Neural cell (in vitro differentiated cells): ENCODE measurements around the gene GAMT. TPM values are rescaled to one million over a fixed set of nuclear protein-coding genes. Genes with fewer than 3 reads are reported as not detected.

Experiments
- H2AFZ ChIP-seq: fragments of 200-600, 300-800 bp; sonication (generic), shearing (Covaris generic); 2 replicates; pipeline ENCODE4 v1.6.0; 2014; ENCODE audit warnings: low read depth, mild to moderate bottlenecking, antibody characterized with exemption, low read length, moderate library complexity
- H3F3A ChIP-seq: fragments of 200-600 bp; shearing (Covaris generic); 2 replicates; pipeline ENCODE4 v1.6.1; 2016; ENCODE audit warnings: mild to moderate bottlenecking, moderate library complexity, mixed read lengths, antibody characterized with exemption, low read length; ENCODE audit not compliant: insufficient read depth, poor library complexity, severe bottlenecking
- H3K27ac ChIP-seq: fragments of 200-600, 300-800 bp; sonication (generic), shearing (Covaris generic); 2 replicates; pipeline ENCODE4 v1.5.1; 2014; ENCODE audit warnings: mild to moderate bottlenecking, low read length, moderate library complexity
- H3K27me3 ChIP-seq: fragments of 300-800, 200-600 bp; sonication (generic), shearing (Covaris generic); 2 replicates; pipeline ENCODE4 v1.6.0; 2014; ENCODE audit warnings: mild to moderate bottlenecking, low read depth, low read length, moderate library complexity; ENCODE audit not compliant: insufficient read depth
- H3K36me3 ChIP-seq: fragments of 300-800, 200-600 bp; sonication (generic), shearing (Covaris generic); 2 replicates; pipeline ENCODE4 v1.5.1; 2014; ENCODE audit warnings: mild to moderate bottlenecking, antibody characterized with exemption, low read length, moderate library complexity; ENCODE audit not compliant: insufficient read depth
- H3K4me2 ChIP-seq: fragments of 300-800, 200-600 bp; sonication (generic), shearing (Covaris generic); 2 replicates; pipeline ENCODE4 v1.6.0; 2014; ENCODE audit warnings: mild to moderate bottlenecking, low read length
- H3K4me3 ChIP-seq: fragments of 300-800, 200-600 bp; sonication (generic), shearing (Covaris generic); 2 replicates; pipeline ENCODE4 v1.5.1; 2014; ENCODE audit warnings: mild to moderate bottlenecking, low read length, moderate library complexity
- H3K79me2 ChIP-seq: fragments of 200-600 bp; shearing (Covaris generic); replicated peaks from 2 replicates; pipeline ENCODE4 v1.6.0; 2014; ENCODE audit warnings: mild to moderate bottlenecking, low read length, moderate library complexity; ENCODE audit not compliant: insufficient read depth
- H3K9ac ChIP-seq: fragments of 300-800, 200-600 bp; sonication (generic), shearing (Covaris generic); 2 replicates; pipeline ENCODE4 v1.6.1; 2016; ENCODE audit warnings: mild to moderate bottlenecking, low read length, mixed read lengths
- H3K9me2 ChIP-seq: fragments of 200-600 bp; shearing (Covaris generic); 2 replicates; pipeline ENCODE4 v1.6.1; 2016; ENCODE audit warnings: mild to moderate bottlenecking, low read length, mixed read lengths; ENCODE audit not compliant: insufficient read depth
- H3K9me3 ChIP-seq: fragments of 200-600, 300-800 bp; sonication (generic), shearing (Covaris generic); 2 replicates; pipeline ENCODE4 v1.6.1; 2016; ENCODE audit warnings: mild to moderate bottlenecking, mixed run types, low read length, moderate library complexity, mixed read lengths
- H4K20me1 ChIP-seq: fragments of 200-600 bp; shearing (Covaris generic); 2 replicates; pipeline ENCODE4 v1.6.1; 2016; ENCODE audit warnings: mild to moderate bottlenecking, mixed run types; ENCODE audit not compliant: insufficient read depth
- EP300 ChIP-seq: fragments of 450-650 bp; conservative IDR thresholded peaks from 2 replicates; pipeline ENCODE4 v1.6.1; 2014; ENCODE audit warnings: antibody characterized with exemption, mild to moderate bottlenecking, moderate library complexity; ENCODE audit not compliant: poor library complexity, severe bottlenecking
- EZH2 ChIP-seq: fragments of 200-600, 300-800 bp; shearing (Covaris generic), sonication (generic); IDR thresholded peaks from 2 replicates; pipeline ENCODE4 v1.6.1; 2014; ENCODE audit warnings: antibody characterized with exemption, low read length, borderline replicate concordance, mild to moderate bottlenecking; ENCODE audit not compliant: insufficient read depth, poor library complexity, severe bottlenecking
- MXI1 ChIP-seq: fragments of 450-650 bp; conservative IDR thresholded peaks from 2 replicates; pipeline ENCODE4 v1.6.1; 2014; ENCODE audit warnings: antibody characterized with exemption, mild to moderate bottlenecking; ENCODE audit not compliant: poor library complexity, severe bottlenecking
- POLR2AphosphoS5 ChIP-seq: IDR thresholded peaks from 2 replicates; pipeline ENCODE4 v1.6.1; 2012
- RAD21 ChIP-seq: fragments of 450-650 bp; conservative IDR thresholded peaks from 2 replicates; pipeline ENCODE4 v1.6.1; 2014; ENCODE audit warnings: antibody characterized with exemption, mild to moderate bottlenecking, moderate library complexity
- SMC3 ChIP-seq: fragments of 450-650 bp; conservative IDR thresholded peaks from 2 replicates; pipeline ENCODE4 v1.6.1; 2014; ENCODE audit warnings: antibody characterized with exemption, mild to moderate bottlenecking, moderate library complexity; ENCODE audit not compliant: poor library complexity
- TAF1 ChIP-seq: IDR thresholded peaks from 2 replicates; pipeline ENCODE4 v1.6.1; 2012; ENCODE audit warnings: low read depth
- polyA plus RNA-seq: library from polyadenylated mRNA; depleted of rRNA; stranded (reverse); fragments of >200 nt; gene quantifications from 2 replicates; pipeline ENCODE4 v1.2.3, GENCODE V29; 2014
- TF ChIP-seq, protein P1 (sequence below): fragments of 450-650 bp; IDR thresholded peaks from 2 replicates; pipeline ENCODE4 v1.5.1; 2014; ENCODE audit warnings: antibody characterized with exemption, mild to moderate bottlenecking, moderate library complexity; ENCODE audit not compliant: poor library complexity, severe bottlenecking
- TF ChIP-seq, protein P2 (sequence below): IDR thresholded peaks from 2 replicates; pipeline ENCODE4 v1.6.1; 2012; ENCODE audit warnings: borderline replicate concordance

Gene GAMT
- polyA plus RNA-seq, 1 donor from 2014 or later = 32.5 TPM

- no peaks in the 10 kb centered on the region for H3F3A ChIP-seq
- no peaks in the 10 kb centered on the region for H3K27me3 ChIP-seq
- no peak overlapping the region for H3K4me3 ChIP-seq
- H4K20me1 ChIP-seq = no peaks in the 10 kb centered on the region
- no peak overlapping the region for H2AFZ ChIP-seq
- no peaks in the 10 kb centered on the region for H3K9me2 ChIP-seq
- TF ChIP-seq, protein P1, sequence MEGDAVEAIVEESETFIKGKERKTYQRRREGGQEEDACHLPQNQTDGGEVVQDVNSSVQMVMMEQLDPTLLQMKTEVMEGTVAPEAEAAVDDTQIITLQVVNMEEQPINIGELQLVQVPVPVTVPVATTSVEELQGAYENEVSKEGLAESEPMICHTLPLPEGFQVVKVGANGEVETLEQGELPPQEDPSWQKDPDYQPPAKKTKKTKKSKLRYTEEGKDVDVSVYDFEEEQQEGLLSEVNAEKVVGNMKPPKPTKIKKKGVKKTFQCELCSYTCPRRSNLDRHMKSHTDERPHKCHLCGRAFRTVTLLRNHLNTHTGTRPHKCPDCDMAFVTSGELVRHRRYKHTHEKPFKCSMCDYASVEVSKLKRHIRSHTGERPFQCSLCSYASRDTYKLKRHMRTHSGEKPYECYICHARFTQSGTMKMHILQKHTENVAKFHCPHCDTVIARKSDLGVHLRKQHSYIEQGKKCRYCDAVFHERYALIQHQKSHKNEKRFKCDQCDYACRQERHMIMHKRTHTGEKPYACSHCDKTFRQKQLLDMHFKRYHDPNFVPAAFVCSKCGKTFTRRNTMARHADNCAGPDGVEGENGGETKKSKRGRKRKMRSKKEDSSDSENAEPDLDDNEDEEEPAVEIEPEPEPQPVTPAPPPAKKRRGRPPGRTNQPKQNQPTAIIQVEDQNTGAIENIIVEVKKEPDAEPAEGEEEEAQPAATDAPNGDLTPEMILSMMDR = no peak
- TF ChIP-seq EZH2 (no peak), EP300 (no peak), MXI1 (no peak), TAF1 (no peak), RAD21 (no peak), POLR2AphosphoS5 (no peak)
- TF ChIP-seq, protein P2, sequence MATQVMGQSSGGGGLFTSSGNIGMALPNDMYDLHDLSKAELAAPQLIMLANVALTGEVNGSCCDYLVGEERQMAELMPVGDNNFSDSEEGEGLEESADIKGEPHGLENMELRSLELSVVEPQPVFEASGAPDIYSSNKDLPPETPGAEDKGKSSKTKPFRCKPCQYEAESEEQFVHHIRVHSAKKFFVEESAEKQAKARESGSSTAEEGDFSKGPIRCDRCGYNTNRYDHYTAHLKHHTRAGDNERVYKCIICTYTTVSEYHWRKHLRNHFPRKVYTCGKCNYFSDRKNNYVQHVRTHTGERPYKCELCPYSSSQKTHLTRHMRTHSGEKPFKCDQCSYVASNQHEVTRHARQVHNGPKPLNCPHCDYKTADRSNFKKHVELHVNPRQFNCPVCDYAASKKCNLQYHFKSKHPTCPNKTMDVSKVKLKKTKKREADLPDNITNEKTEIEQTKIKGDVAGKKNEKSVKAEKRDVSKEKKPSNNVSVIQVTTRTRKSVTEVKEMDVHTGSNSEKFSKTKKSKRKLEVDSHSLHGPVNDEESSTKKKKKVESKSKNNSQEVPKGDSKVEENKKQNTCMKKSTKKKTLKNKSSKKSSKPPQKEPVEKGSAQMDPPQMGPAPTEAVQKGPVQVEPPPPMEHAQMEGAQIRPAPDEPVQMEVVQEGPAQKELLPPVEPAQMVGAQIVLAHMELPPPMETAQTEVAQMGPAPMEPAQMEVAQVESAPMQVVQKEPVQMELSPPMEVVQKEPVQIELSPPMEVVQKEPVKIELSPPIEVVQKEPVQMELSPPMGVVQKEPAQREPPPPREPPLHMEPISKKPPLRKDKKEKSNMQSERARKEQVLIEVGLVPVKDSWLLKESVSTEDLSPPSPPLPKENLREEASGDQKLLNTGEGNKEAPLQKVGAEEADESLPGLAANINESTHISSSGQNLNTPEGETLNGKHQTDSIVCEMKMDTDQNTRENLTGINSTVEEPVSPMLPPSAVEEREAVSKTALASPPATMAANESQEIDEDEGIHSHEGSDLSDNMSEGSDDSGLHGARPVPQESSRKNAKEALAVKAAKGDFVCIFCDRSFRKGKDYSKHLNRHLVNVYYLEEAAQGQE = no peak
- H3K36me3 ChIP-seq = no peaks in the 10 kb centered on the region
- H3K9me3 ChIP-seq = no peaks in the 10 kb centered on the region
- no peak overlapping the region for H3K9ac ChIP-seq
- H3K27ac ChIP-seq = no peak overlapping the region
- no peaks in the 10 kb centered on the region for H3K79me2 ChIP-seq
- H3K4me2 ChIP-seq = no peak overlapping the region
Measured at GRCh38 chr19:1373534-1374249, 27.6 kb downstream of the GAMT start.

DNA sequence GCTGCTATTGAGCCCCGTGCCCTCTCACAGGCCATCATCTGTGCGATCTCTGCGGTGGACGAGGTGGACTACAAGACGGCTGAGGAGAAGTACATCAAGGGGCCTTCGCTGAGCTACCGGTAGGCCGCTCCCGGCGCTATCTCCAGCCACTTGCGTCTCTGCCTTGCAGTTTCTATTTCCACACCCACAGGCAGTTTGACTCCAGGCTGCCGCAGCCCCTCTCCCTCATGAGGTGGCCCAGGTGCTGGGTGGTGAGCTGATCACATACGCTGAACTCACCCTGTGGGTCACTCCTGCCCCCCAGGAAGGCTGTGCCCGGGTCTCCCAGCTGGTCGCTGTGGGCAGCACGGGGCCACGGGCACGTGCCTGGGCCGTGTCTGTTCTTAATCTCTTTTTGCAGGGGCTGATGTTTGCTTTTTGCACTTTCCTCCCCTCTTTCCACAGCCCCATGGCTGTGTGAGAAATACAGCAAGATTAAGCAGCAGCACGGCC lies 28.3 kb downstream of the GAMT start:
- Histone ChIP-seq H3F3A (no peaks in the 10 kb centered on the region), H3K9me2 (no peaks in the 10 kb centered on the region), H4K20me1 (no peaks in the 10 kb centered on the region), H2AFZ (no peak overlapping the region), H3K9ac (no peak overlapping the region), H3K4me3 (no peak overlapping the region), H3K4me2 (no peak overlapping the region), H3K79me2 (no peaks in the 10 kb centered on the region), H3K9me3 (no peaks in the 10 kb centered on the region), H3K27ac (no peak overlapping the region), H3K27me3 (no peaks in the 10 kb centered on the region), H3K36me3 (no peaks in the 10 kb centered on the region)
- no peak for TF ChIP-seq EP300
- no peak for TF ChIP-seq TAF1
- no peak for TF ChIP-seq RAD21
- TF ChIP-seq MXI1 = no peak
- no peak for TF ChIP-seq EZH2
- TF ChIP-seq, protein P1 = no peak
- TF ChIP-seq, protein P2 = no peak
- no peak for TF ChIP-seq SMC3
- TF ChIP-seq POLR2AphosphoS5 = no peak
